Activated T-cell treated with anti-CD3 and anti-CD28 coated beads for 4 hours (primary cell): ENCODE data around the gene ADPRHL1.

Experiments
- DNase-seq: peaks from one replicate; pipeline ENCODE4 v3.0.0-alpha.2; 2020

ADPRHL1 gene

DNA sequence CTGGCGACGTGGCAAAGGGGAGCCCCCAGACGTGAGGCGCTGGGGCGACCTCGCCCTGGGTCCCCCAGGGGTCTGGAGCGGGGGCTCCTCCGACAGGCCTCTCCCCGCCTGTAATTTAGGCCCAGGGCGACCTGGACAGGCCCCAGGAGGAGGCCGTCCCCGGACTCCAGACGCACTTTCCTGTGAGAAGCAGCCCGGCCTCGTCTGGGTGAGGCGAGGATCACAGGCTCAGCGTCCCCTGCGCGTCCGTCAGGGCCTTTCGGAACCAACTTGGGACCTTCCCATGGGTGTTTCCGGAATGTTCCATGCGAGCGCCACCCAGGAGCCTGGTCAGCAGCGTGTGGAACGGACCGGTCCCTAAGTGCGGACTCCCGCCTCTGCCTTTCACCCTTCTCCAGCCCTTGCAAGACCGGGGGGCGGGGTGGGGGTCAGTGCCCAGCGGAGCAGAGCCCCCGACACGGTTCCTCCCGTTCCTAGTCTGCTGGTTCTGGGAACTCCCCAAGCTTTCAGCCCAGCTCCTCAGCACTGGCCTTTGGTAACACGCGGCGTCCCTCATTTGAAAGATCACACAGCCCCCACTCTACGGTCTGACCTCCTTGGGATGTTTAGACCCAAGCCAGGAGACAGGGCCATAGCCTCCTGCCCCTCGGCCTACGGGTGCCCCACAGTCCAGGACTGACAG is 88.2 kb downstream of the ADPRHL1 start:
- no peak for DNase-seq

DNA sequence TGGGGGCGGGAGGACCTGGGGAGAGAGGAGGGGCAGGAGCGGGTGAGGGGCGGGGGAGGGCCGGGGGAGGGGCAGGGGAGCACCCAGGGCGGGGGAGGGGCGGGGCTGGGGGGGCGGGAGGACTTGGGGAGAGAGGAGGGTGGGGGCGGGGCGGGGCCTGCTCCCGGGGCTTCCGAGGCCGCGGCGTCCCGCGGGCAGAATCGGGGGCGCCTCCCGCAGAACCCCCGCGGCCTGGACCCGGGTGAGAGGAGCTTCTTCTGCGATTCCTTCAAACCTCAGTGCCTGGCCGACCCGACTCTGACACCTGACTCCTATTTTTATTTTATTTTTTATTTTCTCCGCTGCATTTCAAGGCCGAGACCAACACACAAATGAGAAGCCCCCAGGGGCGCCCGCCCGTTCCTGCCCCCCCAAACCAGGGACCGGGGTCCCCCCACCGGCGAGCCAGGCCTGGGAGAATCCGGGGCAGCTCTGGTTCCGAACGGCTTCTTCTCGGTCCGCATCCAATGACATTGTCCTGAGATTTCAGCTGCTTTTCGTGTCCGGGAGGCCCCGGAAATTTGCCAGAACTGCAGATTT is 88.9 kb downstream of the ADPRHL1 start:
- no peak for DNase-seq

GRCh38 chr13:113361406-113361805 is 91.9 kb downstream of the ADPRHL1 start:
- DNase-seq: no peak

DNA sequence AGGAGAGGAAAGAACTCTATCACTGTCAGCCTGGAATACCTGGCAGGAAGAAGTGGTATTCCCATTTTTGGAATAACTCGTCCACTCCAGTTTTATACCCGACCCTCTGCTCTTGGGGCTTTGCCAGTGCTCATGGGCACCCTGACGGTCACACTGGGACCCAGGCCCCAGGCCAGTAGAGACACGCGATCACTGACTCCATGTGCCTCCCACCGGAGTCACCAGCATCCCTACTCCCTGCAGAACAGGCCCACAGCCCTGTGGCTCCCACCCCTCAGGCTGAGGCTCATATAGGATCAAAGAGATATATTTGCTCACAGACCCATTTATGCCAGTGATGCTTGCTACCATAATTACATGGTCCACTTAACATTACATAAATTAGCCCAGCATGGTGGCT is 92.8 kb downstream of the ADPRHL1 start:
- DNase-seq: no peak

GRCh38 chr13:113359571-113359970 is 93.7 kb downstream of the ADPRHL1 start:
- DNase-seq: no peak

DNA sequence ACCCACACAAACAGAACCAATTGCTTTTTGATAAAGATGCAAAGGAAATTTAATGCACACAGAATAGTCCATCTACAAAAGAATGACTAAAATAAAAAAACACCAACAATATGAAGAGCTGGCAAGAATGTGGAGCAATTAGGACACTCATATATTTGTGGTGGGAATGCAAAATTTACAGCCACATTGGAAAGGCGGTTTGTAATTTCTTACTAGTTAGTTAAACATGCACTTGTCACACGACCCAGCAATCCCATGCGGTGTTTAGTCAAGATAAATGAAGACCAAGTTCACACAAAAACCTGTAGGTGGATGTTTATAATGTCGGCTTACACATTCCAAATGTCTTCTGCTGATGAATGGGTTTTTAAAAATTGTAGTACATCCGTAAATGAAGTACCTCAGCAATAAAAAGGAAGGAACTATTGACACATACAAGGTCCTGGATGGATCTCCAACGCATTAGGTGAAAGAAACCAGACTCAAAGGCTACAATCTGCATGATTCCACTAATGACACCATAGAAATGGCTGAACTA is 94.6 kb downstream of the ADPRHL1 start:
- no peak for DNase-seq

- DNase-seq: no peak
These were observed 95.8 kb downstream of the ADPRHL1 start for GRCh38 chr13:113357529-113357928.

- no peak for DNase-seq
These were observed 96.7 kb downstream of the ADPRHL1 start for GRCh38 chr13:113356596-113356995.

DNA sequence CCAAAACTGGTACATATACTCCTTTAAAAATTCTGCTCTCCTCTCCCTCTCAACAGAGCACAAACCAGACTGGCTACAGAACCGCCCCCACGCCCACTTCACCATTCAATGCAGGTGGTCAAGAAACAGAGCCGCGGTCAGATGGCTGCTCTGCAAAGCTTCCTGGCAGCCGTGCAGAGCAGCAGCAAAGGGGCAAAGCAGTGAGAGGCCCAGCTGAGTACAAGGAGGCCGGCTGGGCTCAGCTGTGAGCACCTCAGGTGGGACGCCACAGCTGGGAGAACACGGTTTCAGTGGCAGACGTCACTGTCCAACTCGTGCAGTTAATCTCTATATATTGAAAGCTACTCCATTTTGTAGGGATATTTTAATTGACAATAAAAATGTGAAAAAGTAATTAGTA is 97.7 kb downstream of the ADPRHL1 start:
- no peak for DNase-seq

DNA sequence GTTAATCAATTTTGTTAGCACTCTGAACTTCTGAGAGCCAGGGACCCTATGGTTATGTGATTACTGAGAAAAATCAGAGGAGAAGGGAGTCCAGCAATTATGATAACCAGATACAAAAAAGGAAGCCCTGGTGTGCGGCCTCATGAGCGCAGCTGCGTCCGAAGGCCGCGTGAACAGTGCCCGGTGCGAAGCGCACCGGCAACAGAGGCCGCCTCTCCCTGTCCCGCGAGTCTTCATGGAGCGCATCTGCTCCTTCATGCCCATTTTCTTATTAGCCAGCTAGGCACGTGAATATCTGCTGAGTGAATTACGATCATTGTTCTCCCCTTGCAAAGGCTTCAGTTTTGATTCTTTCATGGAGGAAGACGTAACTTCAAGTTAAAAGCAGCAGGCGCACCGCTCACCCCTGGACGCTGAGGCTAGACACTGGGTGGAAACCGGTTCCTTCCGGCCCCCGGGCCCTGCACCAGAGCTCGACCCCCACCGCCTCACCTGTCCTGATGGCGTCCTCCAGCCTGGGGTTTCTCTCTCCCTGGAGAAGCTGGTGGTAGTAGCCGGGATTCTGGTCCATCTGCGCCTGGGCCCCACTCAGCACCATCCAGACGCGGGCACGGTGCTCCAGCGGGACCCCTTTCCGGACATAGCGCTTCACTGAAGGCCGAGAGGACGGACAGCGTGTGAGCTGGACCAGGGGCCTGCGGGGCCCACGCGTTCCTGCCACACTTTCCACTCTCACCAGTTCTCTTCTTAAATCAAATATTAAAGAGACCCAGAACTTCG is 98.3 kb downstream of the ADPRHL1 start:
- DNase-seq: no peak

DNA sequence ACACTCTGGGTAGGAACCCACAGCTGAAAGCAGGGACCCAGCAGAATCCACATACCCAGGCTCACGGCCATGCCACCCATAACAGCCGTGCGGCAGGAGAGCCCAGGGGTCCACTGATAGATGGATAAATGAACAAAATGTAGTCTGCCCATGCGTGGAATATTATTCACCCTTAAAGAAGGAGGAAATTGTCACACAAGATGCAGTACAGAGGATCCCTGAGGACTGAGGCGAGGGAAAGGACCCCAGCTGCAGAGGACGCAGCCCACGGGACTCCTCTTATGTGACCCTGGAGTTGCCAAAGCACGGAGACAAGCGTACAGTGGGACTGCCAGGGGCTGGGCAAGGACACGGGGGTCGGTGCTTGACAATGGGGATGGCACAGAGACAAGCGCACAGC is 100.0 kb downstream of the ADPRHL1 start:
- no peak for DNase-seq

DNA sequence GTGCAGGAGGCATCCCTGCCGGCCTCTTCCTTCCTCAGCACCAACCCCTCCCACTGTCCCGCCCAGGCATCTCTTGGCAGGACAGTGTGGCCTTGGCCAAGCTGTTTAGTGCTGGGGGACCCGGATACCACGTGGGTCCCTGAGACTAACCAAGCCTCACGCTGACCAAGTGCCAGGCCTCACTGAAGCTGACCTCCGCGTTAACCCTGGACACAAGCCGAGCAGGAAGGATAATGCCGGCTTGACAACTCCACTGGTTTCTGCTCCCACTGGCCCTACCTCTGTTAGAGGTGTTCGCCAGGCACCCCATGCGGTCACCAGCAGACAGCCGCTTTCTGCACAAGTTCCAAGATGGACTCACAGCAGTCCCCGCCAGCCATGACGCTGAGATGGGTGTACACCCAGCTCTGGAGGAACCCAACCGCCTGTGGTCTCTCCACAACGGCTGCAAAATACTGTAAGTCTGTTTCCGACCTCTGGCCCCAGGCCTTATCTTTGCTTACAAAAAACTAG is 101.7 kb downstream of the ADPRHL1 start:
- DNase-seq: no peak

- DNase-seq: no peak
These were observed 102.4 kb downstream of the ADPRHL1 start for GRCh38 chr13:113350938-113351335.

- no peak for DNase-seq
These were observed 103.0 kb downstream of the ADPRHL1 start for GRCh38 chr13:113350065-113350937.
